Fibroblast of skin of back (primary cell): ENCODE results near the gene KCNG1.

ENCODE experiments used
- DNase-seq: peaks from one replicate; pipeline ENCODE4 v3.0.0-alpha.2; 2013

KCNG1 gene

GRCh38 chr20:51036226-51036625, 13.3 kb upstream of the KCNG1 start:
- DNase-seq = peak; percentile 69

- no peak for DNase-seq
Measured at GRCh38 chr20:51034988-51035656, 12.2 kb upstream of the KCNG1 start.

- peak; percentile 61 for DNase-seq
Measured at GRCh38 chr20:51034476-51034875, 11.6 kb upstream of the KCNG1 start.

GRCh38 chr20:51029963-51030920, 7.3 kb upstream of the KCNG1 start:
- DNase-seq = peak; percentile 48

GRCh38 chr20:51029556-51029955, 6.6 kb upstream of the KCNG1 start:
- no peak for DNase-seq

GRCh38 chr20:51028616-51029212, 5.8 kb upstream of the KCNG1 start:
- DNase-seq = no peak

GRCh38 chr20:51027035-51027795, 4.3 kb upstream of the KCNG1 start:
- DNase-seq = no peak

- DNase-seq = no peak
Measured at GRCh38 chr20:51026269-51026668, 3.4 kb upstream of the KCNG1 start.

- no peak for DNase-seq
Measured at GRCh38 chr20:51024761-51025160, 1.9 kb upstream of the KCNG1 start.

GRCh38 chr20:51023617-51024155, 779 bp upstream of the KCNG1 start:
- no peak for DNase-seq

GRCh38 chr20:51022227-51022802, 592 bp downstream of the KCNG1 start:
- DNase-seq = no peak

- peak; percentile 69 for DNase-seq
Measured at GRCh38 chr20:51021067-51022025, 1.6 kb downstream of the KCNG1 start.

- no peak for DNase-seq
Measured at GRCh38 chr20:51020657-51021056, 2.2 kb downstream of the KCNG1 start.

- no peak for DNase-seq
Measured at GRCh38 chr20:51019656-51020592, 3.0 kb downstream of the KCNG1 start.

- DNase-seq = no peak
Measured at GRCh38 chr20:51017251-51017650, 5.7 kb downstream of the KCNG1 start.

GRCh38 chr20:51016521-51016920, 6.4 kb downstream of the KCNG1 start:
- no peak for DNase-seq

- peak; percentile 71 for DNase-seq
Measured at GRCh38 chr20:51014797-51015722, 7.8 kb downstream of the KCNG1 start.

GRCh38 chr20:51013577-51014330, 9.2 kb downstream of the KCNG1 start:
- no peak for DNase-seq
